NCI-H128 (cell line): Measurements from ENCODE around the gene TIMM17A.
"Not testable (repeated sequence)": the region's sequence is repeated elsewhere in the genome, so short reads cannot be mapped to it uniquely, and the experiment has no call there.

Experiments used
- DNase-seq: peaks from one replicate; lab custom pipeline; 2025; ENCODE audit not compliant: unreplicated experiment; lab: John Stamatoyannopoulos, UW

TIMM17A gene

DNA sequence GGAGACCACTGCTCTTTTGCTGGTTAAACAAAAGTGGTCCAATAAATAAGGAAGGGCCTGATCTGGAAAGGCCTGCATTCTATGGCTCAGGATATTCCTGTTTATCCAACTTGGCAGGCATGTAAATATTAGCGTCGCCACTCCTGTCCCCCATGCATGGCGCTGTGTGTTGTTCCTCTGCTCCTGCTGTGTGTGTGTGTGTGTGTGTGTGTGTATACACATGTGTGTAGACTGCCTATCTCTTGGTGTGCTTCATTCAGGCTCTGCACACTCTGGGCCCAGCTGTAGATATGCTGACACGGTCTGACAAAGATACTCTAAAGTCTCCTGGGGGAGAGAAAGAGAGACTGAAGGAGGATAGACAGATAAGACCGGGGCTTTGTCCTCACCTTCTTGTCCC lies 15.7 kb upstream of the TIMM17A start:
- DNase-seq = no peak

GRCh38 chr1:201940316-201940715 lies 15.0 kb upstream of the TIMM17A start:
- DNase-seq = not testable (repeated sequence)

GRCh38 chr1:201941420-201942128 lies 13.7 kb upstream of the TIMM17A start:
- DNase-seq = no peak

GRCh38 chr1:201942129-201942495 lies 13.2 kb upstream of the TIMM17A start:
- no peak for DNase-seq

DNA sequence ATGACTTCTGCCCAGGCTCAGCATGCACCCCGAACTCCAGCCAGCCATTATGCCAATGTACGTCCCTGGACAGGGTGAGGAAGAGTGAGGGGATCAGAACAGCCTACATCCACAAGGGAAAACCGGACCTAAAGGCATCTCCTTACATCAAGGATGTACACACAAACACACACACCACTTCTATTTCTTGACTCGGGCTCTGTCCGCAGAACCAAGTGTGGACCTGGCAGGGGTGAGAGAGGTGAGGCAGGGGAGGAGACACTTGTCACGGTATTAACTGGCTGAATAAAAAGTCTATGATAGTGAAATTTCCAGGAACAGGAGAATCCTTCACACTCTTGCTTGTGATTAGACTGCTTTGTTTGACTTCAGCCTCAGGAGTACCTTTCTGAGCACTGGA lies 11.3 kb upstream of the TIMM17A start:
- DNase-seq = no peak

GRCh38 chr1:201944639-201945038 lies 10.7 kb upstream of the TIMM17A start:
- DNase-seq = no peak

- no peak for DNase-seq
These were observed 10.1 kb upstream of the TIMM17A start for GRCh38 chr1:201945157-201945556.

DNA sequence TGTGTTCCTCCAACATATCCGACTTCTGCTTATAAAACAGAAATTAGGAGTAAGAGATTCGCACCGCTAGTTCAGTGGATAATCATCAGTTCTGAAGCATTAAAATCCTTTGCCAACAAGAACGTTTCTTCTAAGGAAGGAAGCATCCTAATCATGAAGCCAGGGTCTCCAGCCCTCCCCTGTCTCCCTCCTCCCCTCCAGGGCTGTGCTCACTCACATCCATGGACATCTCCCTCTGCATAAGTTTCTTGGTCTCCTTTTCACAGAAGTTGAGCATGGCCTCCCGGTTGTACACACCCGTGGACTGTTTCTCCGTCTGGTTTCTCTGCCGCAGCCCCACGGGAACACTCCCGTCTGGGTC lies 9.5 kb upstream of the TIMM17A start:
- no peak for DNase-seq

DNA sequence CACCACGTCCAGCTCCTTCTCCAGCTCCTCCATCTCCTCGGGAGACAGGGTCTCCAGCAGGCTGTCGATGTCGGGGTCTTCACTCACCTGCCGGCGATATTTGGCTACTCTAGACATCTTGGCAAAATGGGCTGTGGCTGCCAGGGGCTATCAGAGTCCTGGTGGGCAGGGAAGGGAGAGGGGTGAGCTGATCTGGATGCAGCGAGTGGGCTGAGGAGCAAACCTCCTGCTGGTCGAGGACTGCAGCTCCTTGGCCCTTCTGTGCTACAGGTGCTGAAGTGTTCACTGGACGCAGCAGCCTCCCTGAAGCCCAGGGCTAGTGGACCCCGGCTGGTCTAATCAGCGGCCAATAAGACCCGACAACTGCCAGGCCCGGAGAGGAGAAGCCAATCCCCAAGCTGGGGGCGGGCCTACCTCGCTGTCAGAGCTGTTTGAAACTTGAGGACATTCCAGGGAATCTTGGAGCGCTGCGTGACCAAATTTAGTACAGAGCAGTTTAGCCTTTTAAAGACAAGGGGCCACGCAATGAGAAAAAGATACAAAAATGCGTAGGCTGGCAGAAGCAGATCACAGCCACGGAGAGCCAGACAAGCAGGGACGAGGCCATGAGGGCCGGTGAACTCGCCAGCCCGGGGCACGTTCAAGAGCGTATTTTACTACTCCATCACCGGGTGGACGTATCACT lies 8.9 kb upstream of the TIMM17A start, which contains the start of gene LMOD1:
Gene LMOD1 (minus strand): TSS at position 325 of the 685 bp plus-strand sequence. CDS start 208 bp downstream, at position 117.
- peak; percentile 44 for DNase-seq

- no peak for DNase-seq
These were observed 7.7 kb upstream of the TIMM17A start for GRCh38 chr1:201947697-201948008.

GRCh38 chr1:201949491-201949890 lies 5.8 kb upstream of the TIMM17A start:
- no peak for DNase-seq

- no peak for DNase-seq
These were observed 867 bp upstream of the TIMM17A start for GRCh38 chr1:201954263-201955008.

DNA sequence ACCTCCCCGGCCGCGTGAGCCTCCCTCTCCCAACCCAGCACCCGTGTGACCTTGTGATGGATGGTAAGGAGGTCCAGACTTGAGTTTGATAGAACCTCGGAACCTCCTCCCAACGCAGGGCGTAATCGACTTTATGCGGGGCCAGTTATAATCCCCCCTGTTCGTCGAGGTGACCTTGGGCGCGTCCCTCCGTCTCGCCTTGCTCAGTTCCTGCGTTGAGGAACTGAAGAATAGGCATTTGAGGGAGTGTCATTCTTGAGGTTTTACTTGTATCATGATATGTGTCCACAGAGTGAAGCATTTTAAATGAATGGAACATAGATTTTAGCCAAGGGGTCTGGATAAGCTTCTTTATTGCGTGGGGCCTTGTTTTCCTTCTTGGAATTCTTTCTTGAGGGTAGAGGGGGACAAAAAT lies 433 bp downstream of the TIMM17A start:
- DNase-seq = no peak

DNA sequence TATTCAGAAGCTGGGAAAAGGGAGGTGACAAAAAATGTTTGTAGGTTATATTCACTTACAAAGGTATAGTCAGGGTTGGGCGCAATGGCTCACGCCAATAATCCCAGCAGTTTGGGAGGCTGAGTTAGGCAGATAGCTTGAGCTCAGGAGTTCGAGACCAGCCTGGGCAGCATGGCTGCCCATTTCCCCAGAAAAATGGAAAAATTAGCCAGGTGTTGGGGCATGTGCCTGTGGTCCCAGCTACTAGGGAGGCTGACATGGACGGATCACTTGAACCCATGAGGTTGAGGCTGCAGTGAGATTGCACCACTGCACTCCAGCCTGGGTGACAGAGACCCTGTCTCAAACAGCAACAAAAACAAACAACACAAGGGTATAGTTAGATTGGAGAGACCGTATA lies 3.0 kb downstream of the TIMM17A start:
- no peak for DNase-seq

GRCh38 chr1:201962382-201962781 lies 7.1 kb downstream of the TIMM17A start:
- not testable (repeated sequence) for DNase-seq

DNA sequence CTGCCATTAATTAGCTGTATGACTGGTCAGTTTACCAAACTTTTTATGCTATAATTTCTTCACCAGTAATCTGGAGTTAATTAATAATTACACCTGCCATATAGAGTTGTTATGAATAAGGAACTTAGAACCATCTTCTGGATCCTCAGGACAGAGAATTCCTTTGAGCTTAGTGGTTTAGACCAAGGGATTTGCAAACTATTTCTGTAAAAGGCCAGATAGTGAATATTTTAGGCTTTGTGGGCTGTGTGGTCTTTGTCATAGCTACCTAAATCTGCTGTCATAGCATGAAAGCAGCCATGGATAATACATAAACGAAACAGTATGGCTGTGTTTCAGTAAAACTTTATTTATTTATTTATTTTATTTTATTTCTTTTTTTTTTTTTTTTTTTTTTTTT lies 9.0 kb downstream of the TIMM17A start:
- DNase-seq = no peak

- no peak for DNase-seq
These were observed 10.9 kb downstream of the TIMM17A start for GRCh38 chr1:201966171-201966570.

DNA sequence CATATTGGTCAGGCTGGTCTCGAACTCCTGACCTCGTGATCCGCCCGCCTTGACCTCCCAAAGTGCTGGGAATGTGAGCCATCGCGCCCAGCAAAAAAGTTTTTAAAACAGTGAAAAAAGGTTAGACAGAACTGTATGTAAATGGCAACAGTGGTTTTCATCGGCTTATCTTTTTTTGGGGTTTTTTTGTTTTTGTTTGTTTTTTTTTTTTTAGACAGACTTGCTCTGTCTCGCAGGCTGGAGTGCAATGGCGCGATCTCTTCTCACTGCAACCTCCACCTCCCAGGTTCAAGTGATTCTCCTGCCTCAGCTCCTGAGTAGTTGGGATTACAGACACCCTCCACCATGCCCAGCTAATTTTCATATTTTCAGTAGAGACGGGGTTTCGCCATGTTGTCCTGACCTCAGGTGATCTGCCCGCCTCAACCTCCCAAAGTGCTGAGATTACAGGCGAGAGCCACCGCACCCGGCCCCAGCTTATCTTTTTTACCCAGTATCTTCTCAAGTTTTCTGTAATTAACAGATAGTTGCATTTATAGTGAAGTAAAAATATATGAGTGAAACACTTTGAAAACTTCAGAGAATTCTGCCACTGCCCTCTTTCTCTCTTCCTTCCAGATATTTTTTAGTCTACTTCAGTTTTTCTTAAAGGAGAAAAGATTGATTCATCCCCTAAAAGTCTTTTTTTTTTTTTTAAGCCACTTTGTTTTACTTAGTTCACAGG lies 13.1 kb downstream of the TIMM17A start:
- no peak for DNase-seq

GRCh38 chr1:201970334-201971159 lies 15.2 kb downstream of the TIMM17A start:
- no peak for DNase-seq

DNA sequence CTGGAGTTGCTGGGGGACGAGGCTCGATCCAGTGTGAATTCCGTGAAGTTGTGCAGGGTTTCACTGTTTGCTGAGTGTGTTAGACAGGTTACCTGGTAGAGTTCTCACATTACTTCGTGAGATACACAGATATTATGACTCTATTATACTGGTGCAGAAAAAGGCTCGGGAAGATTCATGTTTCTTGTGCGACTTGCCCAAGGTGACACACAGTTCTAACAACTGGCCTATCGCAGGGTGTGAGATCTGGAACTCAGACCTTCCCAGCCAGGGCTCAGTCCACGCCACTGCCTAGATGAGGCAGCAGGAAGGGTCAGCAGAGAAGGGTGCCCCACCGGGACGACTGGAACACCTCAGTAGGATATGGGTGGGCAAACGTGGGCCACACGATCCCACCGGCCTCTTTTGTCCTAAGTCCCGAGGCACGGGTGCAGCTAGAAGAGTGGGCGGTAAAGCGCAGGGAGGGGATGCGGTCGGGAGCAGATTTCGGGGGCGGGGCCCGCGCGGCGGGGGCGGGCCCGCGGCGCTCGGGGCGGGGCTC lies 26.8 kb downstream of the TIMM17A start:
- DNase-seq = no peak
